Measurements from ENCODE around the gene LDAH. TPM values are rescaled to one million over a fixed set of nuclear protein-coding genes. Genes with fewer than 3 reads are reported as not detected.
A peak's percentile ranks its signal among the peaks of the same experiment; 100 is the strongest.

The LDAH gene
- total and polyA plus RNA-seq, 2 donors (not counting 3 experiments of a cell fraction or from before 2014, with no cell fraction given) = 12.3 to 24.0 TPM

GRCh38 chr2:20642055-20642971 is 180.6 kb downstream of the LDAH start:
- POLR2A ChIA-PET = interaction anchor here (1.1 to 1.9 kb wide), 2 partner anchors 192 to 196 kb away, joined by 3 to 12 read pairs; partner anchors contain the start of gene RHOB
- H3K4me2 ChIP-seq (ENCODE audit: insufficient read depth, low read length) = no peak overlapping the region

More at GRCh38 chr2:20642055-20642971, 180.6 kb downstream of the LDAH start:
- Histone ChIP-seq H3K4me3 (replicated peaks in 1 of 3; ENCODE audit: insufficient read depth in 1 of 3, low read depth in 1 of 3, low read length in 3 of 3) (no peak overlapping the region), H3K9me1 (replicated peaks; ENCODE audit: control insufficient read depth, extremely low read depth, insufficient read depth, low read length) (no peaks in the 10 kb centered on the region), H3K9ac (replicated peaks; ENCODE audit: extremely low read depth, insufficient read depth, low read length) (no peak overlapping the region), H4K20me1 (replicated peaks; ENCODE audit: control insufficient read depth, extremely low read depth, insufficient read depth, low read length) (no peaks in the 10 kb centered on the region), H3K4me1 (ENCODE audit: control insufficient read depth, extremely low read depth, insufficient read depth, low read length) (peaks cover 8% of the 10 kb centered on the region), H2AFZ (ENCODE audit: low read depth, low read length) (no peak overlapping the region), H3K79me2 (ENCODE audit: control insufficient read depth, insufficient read depth, low read length) (no peaks in the 10 kb centered on the region), H3K27ac (ENCODE audit: insufficient read depth, low read depth, low read length) (no peak overlapping the region), H3K27me3 (ENCODE audit: control insufficient read depth in 2 of 2, insufficient read depth in 2 of 2, low read length in 2 of 2) (no peaks in the 10 kb centered on the region), H3K36me3 (ENCODE audit: control insufficient read depth in 2 of 2, extremely low read depth in 1 of 2, insufficient read depth in 2 of 2, low read length in 2 of 2) (peaks cover 0 to 33% of the 10 kb centered on the region in 2 experiments), H3K9me3 (replicated peaks; ENCODE audit: control insufficient read depth, insufficient read depth, low read length) (no peaks in the 10 kb centered on the region)
- intact Hi-C loops (cut with micrococcal nuclease) (loop anchor here (1.0 to 5.0 kb wide), 5 partner anchors 199 to 315 kb away; no protein-coding TSS in a partner anchor), dilution Hi-C loops (cut with MboI; ENCODE audit: extremely low pct_ligation_motif_present, low sequenced_read_pairs) (no loop called here)
- DNase-seq (ENCODE audit: low read depth, low spot score) = peak; percentile 76
- CTCF ChIA-PET = interaction anchor here (0.6 to 6.7 kb wide), 38 partner anchors 8 to 549 kb away, joined by 3 to 225 read pairs (median 5); partner anchors contain the start of genes HS1BP3 and RHOB
- peak; percentile 20 for TF ChIP-seq POLR2AphosphoS5 (IDR thresholded peaks at IDR 0.05; ENCODE audit: insufficient read depth, low read depth, low read length)
- TF ChIP-seq CTCF (IDR thresholded peaks at IDR 0.05; ENCODE audit: extremely low read depth in 1 of 2, insufficient read depth in 1 of 2, low read depth in 1 of 2, low read length in 2 of 2) = peak; percentile 98 to 99
- TF ChIP-seq MAX (IDR thresholded peaks at IDR 0.05; ENCODE audit: insufficient read depth, insufficient read length) = no peak
- FAIRE-seq = peak; percentile 80
- BruUV-seq (replicated peaks) = no TSS peak

Data from endothelial cell of umbilical vein (primary cell).